GM19324 (cell line): ENCODE measurements around the gene NEURL2.

Experiments used
- ATAC-seq: cut with Tn5 transposase; IDR thresholded peaks from one replicate; pipeline ENCODE4 v1.9.1; 2021; ENCODE audit warnings: mild to moderate bottlenecking, moderate library complexity; ENCODE audit not compliant: unreplicated experiment, low FRiP score

Gene NEURL2

DNA sequence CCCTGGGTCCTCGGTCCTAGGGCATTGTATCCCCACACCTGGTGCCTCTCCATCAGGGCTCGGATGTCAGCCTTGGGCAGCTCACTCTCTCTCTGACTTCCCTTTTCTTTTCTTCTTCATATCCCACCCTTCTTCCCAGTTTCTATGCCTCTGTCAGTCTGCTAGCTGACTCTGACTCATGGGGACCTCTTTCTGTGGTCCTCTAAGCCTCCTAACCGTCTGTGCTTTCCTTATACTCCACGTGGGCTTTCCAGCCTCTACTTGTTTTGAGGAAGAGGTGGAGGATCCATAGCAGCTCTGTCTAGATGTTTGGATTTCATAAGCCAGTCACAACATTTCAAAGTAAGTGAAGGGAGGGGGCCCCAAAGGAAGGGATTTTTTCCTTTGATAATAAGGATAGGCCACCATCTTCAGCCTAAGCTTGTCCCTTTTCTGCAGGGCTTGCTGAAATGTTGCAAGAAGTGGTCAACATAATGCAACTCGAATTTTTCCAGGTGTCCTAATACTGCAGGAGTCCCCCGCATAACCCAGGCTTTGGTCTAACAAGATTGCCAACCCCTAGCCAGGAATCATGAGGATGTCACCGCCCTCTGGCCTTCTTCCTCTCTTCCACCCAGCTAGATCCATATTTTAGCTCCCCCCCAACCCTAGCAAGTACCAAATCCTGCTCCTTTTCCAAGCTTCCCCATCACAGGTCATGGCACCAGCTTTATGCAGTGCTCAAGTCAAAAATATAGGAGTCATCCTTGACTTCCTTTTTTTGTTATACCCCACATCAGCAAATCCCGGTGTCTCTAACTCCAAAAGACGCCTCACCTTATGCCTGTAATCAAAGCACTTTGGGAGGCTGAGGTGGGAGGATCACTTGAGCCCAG is 29.7 kb upstream of the NEURL2 start:
- no peak for ATAC-seq

DNA sequence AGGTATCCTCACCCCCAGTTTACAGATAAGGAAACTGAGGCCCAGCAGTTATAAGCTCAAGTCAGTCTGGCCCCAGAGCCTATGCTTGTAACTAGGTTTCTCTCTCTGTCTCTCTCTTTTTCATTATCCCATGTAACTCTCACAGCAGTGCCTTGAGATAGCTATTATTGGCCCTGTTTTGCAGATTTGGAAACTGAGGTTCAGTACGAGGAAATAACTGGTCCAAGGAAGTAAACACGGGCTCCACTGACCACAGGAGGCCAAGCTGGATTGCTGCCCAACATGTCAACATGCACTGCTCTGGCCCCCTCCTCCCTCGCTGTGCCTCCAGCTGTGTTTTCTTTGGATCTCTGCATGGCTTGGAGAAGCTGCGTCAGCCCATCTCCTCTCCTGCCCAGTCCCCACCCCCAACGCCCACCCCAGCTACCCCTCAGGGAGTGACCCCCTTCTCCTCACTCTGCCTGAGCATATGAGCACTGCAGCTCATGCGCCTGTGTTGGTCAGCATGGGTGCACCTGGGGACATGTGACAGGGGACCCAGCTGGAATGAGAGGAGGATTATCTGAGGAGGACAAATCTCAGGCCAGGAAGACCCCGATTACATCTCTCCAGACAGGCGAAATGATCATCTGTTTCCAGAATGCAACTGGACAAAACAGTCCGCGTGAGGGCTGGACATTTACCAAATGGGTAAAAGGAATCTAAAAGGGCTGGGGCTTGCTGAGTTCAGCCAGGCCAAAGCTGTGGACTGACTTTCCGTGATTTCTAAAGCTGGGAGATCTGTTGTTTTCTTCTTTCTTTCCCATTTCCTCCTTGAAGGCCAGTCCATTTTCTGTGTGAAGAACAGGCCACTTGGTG is 28.8 kb upstream of the NEURL2 start:
- no peak for ATAC-seq

DNA sequence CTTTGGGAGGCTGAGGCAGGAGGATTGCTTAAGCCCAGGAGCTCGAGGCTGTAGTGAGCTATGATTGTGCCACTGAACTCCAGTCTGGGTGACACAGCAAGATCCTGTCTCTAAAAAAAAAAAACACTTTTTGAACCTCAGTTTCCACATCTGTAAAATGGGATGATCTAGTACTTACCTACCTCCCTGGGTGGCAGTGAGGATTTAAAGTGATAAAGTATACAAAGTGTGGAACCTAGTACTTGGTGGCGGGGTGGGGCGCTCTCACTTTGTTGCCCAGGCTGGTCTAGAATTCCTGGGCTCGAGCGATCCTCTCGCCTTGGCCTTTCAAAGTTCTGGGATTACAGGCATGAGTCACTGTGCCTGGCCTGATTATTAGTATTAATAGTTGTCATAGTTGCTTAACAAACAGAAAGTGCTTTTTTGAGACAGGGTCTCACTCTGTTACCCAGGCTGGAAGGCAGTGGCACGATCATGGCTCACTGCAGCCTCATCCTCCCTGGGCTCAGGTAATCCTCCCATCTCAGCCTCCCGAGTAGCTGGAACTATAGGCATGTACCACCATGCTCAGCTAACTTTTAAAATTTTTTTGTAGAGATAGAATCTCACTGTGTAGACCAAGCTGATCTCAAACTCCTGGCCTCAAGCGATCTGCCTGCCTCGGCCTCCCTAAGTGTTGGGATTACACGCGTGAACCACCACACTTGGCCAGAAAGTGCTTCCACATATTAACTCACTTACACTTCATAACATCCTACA is 27.9 kb upstream of the NEURL2 start:
- ATAC-seq = no peak

DNA sequence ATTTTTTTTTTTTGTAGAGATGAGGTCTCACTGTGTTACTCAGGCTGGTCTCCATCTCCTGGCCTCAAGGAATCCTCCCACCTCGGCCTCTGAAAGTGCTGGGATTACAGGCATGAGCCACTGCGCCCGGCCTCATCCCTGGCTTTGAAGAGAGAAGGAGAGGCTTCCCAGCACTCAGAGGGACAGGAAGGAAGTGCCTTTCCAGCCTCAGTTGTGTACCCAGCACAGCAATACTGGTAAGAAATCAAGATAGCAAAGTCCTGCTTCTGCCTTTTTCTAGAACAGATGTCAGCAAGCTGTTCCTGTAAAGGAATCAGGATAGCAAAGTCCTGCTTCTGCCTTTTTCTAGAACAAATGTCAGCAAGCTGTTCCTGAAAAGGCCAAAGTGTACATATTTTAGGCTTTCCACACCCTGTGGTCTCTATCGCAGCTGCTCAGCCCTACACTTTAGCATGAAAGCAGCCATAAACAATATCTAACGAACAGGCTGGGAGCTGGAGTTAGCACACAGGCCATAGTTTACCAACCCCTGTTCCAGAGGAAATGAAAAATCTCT is 27.3 kb upstream of the NEURL2 start:
- ATAC-seq = no peak

DNA sequence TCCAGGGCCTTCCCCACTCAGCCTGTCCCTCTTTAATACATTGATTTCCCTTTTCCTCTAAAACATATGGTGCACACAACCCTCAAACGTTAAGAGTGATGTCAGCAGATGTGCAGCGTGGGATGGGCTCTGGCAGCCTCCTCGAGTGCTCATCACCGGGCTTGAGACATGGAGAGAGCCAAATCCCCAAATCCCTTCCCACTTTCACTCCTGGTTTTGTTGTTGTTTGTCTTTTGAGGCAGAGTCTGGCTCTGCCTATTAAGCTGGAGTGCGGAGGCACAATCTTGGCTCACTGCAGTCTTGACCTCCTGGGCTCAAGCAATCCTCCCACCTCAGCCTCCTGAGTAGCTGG is 26.8 kb upstream of the NEURL2 start:
- ATAC-seq = no peak

GRCh38 chr20:45913116-45913515 is 22.1 kb upstream of the NEURL2 start:
- no peak for ATAC-seq

DNA sequence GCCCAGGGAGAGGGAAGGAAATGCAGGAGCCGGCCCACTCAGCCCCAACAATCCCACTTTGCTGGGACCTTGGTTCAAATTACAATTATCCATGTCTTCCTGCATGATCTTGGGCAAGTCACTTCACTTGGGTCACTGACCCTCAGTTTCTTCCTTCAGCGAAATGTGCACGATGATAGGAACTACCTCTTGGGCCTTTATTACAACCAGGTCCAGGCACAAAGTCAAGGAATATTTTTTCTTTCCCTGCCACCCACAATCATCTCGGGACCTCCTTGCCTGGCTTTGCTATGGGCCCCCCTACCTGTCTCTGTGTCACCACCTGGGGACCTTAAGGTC is 21.3 kb upstream of the NEURL2 start:
- no peak for ATAC-seq

- no peak for ATAC-seq
Observed at GRCh38 chr20:45911486-45912343, 20.7 kb upstream of the NEURL2 start, which contains the start of gene PLTP. PLTP (minus strand) TSS chr20:45912155; CDS start chr20:45911452, 703 bp downstream.

GRCh38 chr20:45910670-45911485 is 19.9 kb upstream of the NEURL2 start:
- peak; percentile 86 for ATAC-seq

- no peak for ATAC-seq
Observed at GRCh38 chr20:45909817-45910669, 19.0 kb upstream of the NEURL2 start.

DNA sequence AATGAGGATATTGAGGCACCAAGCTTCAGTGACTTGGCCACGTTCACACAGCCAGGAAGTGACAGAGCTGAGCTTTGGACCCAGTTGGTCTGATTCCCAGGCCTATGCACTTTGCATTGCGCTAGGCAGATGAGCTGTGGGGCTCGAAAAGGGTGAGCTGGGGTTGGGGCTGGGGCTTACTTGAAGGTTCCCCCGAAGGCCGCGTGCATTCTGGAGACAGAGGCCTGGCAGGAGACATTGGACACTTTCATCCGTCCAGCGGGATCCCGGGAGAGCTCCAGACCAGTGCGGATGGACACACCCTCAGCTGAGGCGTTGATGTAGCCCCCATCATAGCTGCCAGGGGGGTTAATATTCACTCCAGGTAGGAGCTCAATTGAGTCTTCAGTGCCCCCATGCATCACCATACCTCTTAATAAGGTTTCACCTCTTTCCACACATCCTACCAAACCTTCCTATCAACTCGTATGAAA is 18.4 kb upstream of the NEURL2 start:
- no peak for ATAC-seq

GRCh38 chr20:45908084-45908483 is 17.1 kb upstream of the NEURL2 start:
- no peak for ATAC-seq

- ATAC-seq = no peak
Observed at GRCh38 chr20:45907219-45907948, 16.4 kb upstream of the NEURL2 start.

GRCh38 chr20:45905505-45906079 is 14.6 kb upstream of the NEURL2 start:
- no peak for ATAC-seq

DNA sequence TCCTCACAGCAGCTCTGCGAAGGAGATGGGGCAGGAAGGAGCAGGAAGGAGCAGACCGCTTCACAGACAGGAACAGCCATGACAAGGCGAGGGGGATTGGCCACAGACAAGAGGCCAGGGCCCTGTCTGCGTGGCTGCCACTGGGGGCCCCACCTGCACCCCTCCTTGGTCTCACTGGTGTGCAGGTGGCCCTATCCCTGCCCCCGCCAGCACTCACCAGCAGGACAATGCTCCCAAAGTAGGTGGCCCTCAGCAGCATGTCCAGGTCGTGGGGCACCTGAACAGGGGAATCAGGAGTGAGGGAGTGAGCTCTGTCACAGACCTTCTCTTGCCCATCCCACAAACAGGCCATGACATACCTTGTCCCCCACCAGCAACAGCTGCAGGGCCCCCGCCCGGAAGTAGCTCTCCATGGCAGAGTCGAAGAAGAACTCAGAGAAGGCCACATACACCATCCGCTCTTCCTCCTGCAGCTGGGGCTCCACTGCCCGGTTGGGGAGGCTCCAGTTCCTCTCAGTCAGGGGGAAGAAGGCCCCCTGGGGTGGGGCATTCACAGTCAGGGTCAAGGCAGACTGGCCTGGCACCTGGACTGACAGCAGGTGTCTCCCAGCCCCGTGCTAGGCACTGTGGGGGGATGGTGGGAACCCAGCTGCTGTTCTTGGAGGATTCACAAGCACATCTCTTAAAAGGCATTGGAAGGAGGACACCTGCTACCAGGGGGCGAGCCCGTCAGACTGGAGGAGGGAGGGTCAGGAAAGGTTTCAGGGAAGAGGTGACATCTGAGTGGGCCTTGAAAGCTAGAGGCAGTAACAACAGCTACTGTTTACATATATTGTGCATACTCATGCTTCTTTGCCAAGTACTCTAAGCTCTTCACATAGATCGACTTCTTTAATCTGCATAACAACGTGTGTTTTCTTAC is 13.8 kb upstream of the NEURL2 start:
- no peak for ATAC-seq

- no peak for ATAC-seq
Observed at GRCh38 chr20:45902199-45902701, 11.2 kb upstream of the NEURL2 start.
